Loucy (cell line): Measurements from ENCODE around the gene NNMT.

Experiments used
- H2AFZ ChIP-seq: fragments of 200-600 bp; sonication (generic); 2 replicates; pipeline ENCODE4 v1.6.0; 2016; ENCODE audit warnings: antibody characterized with exemption, mild to moderate bottlenecking, low read length, moderate library complexity
- H3F3A ChIP-seq: fragments of 200-600 bp; 2 replicates; pipeline ENCODE4 v1.6.0; 2016; ENCODE audit warnings: antibody characterized with exemption, low read depth, mild to moderate bottlenecking
- H3K27me3 ChIP-seq: fragments of 200-600 bp; sonication (generic); 2 replicates; pipeline ENCODE4 v1.6.1; 2014; ENCODE audit warnings: low read length, mild to moderate bottlenecking; ENCODE audit not compliant: insufficient read depth, poor library complexity, severe bottlenecking
- H3K36me3 ChIP-seq: fragments of 200-600 bp; sonication (generic); 2 replicates; pipeline ENCODE4 v1.6.1; 2016; ENCODE audit warnings: low read length; ENCODE audit not compliant: insufficient read depth
- H3K4me1 ChIP-seq: fragments of 200-600 bp; sonication (generic); 2 replicates; pipeline ENCODE4 v1.5.1; 2014; ENCODE audit warnings: low read length, mild to moderate bottlenecking; ENCODE audit not compliant: insufficient read depth, poor library complexity, severe bottlenecking
- H3K4me2 ChIP-seq: fragments of 200-600 bp; sonication (generic); 2 replicates; pipeline ENCODE4 v1.6.0; 2014; ENCODE audit warnings: antibody characterized with exemption, low read length, low read depth, mild to moderate bottlenecking; ENCODE audit not compliant: poor library complexity, severe bottlenecking
- H3K4me3 ChIP-seq: fragments of 200-600 bp; sonication (generic); 2 replicates; pipeline ENCODE4 v1.5.1; 2014; ENCODE audit warnings: low read length, mild to moderate bottlenecking, mixed read lengths; ENCODE audit not compliant: poor library complexity, severe bottlenecking
- H3K79me2 ChIP-seq: fragments of 200-600 bp; sonication (generic); 2 replicates; pipeline ENCODE4 v1.6.1; 2014; ENCODE audit warnings: low read length; ENCODE audit not compliant: insufficient read depth
- H3K9ac ChIP-seq: fragments of 200-600 bp; sonication (generic); 2 replicates; pipeline ENCODE4 v1.6.0; 2014; ENCODE audit warnings: mild to moderate bottlenecking, low read depth, low read length, moderate library complexity; ENCODE audit not compliant: poor library complexity, severe bottlenecking
- H3K9me2 ChIP-seq: fragments of 200-600 bp; sonication (generic); replicated peaks from 2 replicates; pipeline ENCODE4 v1.6.1; 2016; ENCODE audit warnings: low read depth, low read length, mixed read lengths
- H3K9me3 ChIP-seq: fragments of 200-600 bp; sonication (generic); 2 replicates; pipeline ENCODE4 v1.6.1; 2014; ENCODE audit warnings: mild to moderate bottlenecking, antibody characterized with exemption, low read length, low read depth; ENCODE audit not compliant: insufficient read depth
- H4K20me1 ChIP-seq: fragments of 200-600 bp; sonication (generic); 2 replicates; pipeline ENCODE4 v1.6.0; 2014; ENCODE audit warnings: antibody characterized with exemption, low read length, mild to moderate bottlenecking; ENCODE audit not compliant: insufficient read depth, poor library complexity, severe bottlenecking
- EZH2phosphoT487 ChIP-seq: fragments of 200-600 bp; IDR thresholded peaks from 2 replicates; pipeline ENCODE4 v1.6.1; 2018; ENCODE audit warnings: antibody characterized with exemption, mild to moderate bottlenecking, moderate library complexity, borderline replicate concordance
- TF ChIP-seq, protein P1 (sequence below): fragments of 200-600 bp; sonication (generic); conservative IDR thresholded peaks from 2 replicates; pipeline ENCODE4 v1.5.1; 2014; ENCODE audit warnings: mild to moderate bottlenecking, antibody characterized with exemption, low read length

NNMT gene

DNA sequence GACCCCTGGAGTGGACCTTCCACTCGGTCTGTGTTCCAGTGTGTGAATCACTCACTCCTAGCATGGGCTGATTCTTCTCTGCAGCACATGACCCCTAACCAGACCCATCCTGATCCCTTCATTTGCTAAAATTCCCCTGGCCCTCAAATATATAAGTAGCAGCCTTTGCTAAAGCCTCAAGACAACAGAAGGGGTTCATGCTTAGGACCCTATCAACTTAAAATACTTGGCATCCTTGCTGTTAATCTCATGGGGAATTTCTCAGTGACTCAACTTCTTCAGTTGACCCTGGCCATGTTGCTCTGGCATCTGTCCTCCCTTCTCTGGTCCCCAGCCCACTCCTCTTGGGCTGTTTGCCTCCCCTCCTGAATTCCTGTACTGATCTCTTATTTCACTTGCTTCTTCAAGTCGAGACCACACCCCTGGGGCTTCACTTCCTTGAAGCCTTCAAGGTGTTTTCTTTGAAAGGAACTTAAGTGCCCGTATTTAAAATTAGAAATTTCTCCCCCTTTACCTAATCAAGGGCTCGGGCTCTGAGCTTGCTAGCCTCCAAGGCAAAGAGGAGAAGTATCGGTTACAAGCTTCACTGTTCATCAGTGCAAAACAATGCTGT is 23.6 kb downstream of the NNMT start:
- Histone ChIP-seq H3K4me3 (no peak overlapping the region), H2AFZ (no peak overlapping the region), H3K79me2 (no peaks in the 10 kb centered on the region), H4K20me1 (no peaks in the 10 kb centered on the region), H3K27me3 (no peaks in the 10 kb centered on the region), H3F3A (no peaks in the 10 kb centered on the region), H3K9me2 (no peaks in the 10 kb centered on the region), H3K9ac (no peak overlapping the region), H3K4me2 (no peak overlapping the region), H3K36me3 (no peaks in the 10 kb centered on the region), H3K9me3 (no peaks in the 10 kb centered on the region), H3K4me1 (peaks cover 12% of the 10 kb centered on the region)
- no peak for TF ChIP-seq EZH2phosphoT487
- TF ChIP-seq, protein P1, sequence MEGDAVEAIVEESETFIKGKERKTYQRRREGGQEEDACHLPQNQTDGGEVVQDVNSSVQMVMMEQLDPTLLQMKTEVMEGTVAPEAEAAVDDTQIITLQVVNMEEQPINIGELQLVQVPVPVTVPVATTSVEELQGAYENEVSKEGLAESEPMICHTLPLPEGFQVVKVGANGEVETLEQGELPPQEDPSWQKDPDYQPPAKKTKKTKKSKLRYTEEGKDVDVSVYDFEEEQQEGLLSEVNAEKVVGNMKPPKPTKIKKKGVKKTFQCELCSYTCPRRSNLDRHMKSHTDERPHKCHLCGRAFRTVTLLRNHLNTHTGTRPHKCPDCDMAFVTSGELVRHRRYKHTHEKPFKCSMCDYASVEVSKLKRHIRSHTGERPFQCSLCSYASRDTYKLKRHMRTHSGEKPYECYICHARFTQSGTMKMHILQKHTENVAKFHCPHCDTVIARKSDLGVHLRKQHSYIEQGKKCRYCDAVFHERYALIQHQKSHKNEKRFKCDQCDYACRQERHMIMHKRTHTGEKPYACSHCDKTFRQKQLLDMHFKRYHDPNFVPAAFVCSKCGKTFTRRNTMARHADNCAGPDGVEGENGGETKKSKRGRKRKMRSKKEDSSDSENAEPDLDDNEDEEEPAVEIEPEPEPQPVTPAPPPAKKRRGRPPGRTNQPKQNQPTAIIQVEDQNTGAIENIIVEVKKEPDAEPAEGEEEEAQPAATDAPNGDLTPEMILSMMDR: no peak

DNA sequence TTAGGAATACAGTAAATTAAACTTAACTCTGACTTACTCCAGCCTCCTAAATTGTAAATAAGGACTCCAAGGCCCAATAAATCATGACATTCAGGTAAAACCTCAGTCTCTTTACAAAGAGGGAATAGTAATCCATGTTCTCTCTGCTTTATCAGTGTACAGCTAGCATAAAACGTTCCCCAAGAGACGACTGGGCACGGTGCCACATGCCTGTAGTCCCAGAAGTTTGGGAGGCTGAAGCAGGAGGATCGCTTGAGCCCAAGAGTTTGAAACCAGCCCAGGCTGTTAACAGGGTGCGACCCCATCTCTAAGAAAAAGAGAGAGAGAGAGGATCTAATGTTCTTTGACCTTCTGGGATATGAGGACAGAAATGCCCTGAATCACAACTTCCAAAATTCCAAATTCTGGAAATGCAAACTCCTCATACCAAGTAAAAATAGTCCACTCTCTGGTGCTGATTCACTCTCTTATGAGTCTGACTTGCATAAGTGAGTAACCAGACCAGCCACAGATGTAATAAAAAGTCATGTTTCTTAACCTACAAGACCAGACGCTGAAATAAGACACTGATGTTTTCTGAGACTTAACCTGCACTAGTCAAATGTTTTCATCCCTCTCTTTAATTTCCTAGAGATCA is 25.5 kb downstream of the NNMT start:
- Histone ChIP-seq H3K79me2 (no peaks in the 10 kb centered on the region), H3K9me3 (no peaks in the 10 kb centered on the region), H3K9me2 (no peaks in the 10 kb centered on the region), H4K20me1 (no peaks in the 10 kb centered on the region), H3K27me3 (no peaks in the 10 kb centered on the region), H3K36me3 (no peaks in the 10 kb centered on the region), H3K4me2 (no peak overlapping the region), H3K4me3 (no peak overlapping the region), H3K4me1 (no peaks in the 10 kb centered on the region), H3K9ac (no peak overlapping the region), H2AFZ (no peak overlapping the region), H3F3A (no peaks in the 10 kb centered on the region)
- TF ChIP-seq EZH2phosphoT487: no peak
- TF ChIP-seq, protein P1: no peak

DNA sequence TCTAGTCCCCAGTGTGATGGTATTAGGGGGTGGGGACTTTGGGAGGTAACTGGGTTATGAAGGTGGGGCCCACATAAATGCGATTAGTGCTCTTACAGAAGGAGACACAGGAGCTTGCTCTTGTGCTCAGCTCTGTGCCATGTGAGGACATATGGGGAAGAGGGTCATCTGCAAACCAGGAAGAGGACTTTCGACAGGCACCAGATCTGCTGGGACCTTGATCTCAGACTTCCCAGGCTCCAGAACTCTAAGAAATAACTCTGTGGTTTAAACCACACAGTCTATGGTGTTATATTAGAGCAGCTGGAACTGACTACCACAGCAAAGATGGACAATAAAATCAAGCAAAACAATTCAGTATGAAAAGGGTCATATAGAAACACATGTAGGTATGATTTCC is 26.7 kb downstream of the NNMT start:
- Histone ChIP-seq H3F3A (no peaks in the 10 kb centered on the region), H3K4me3 (no peak overlapping the region), H3K27me3 (no peaks in the 10 kb centered on the region), H3K4me1 (no peaks in the 10 kb centered on the region), H2AFZ (no peak overlapping the region), H3K9me2 (no peaks in the 10 kb centered on the region), H3K4me2 (no peak overlapping the region), H3K9ac (no peak overlapping the region), H3K9me3 (no peaks in the 10 kb centered on the region), H3K36me3 (no peaks in the 10 kb centered on the region), H3K79me2 (no peaks in the 10 kb centered on the region), H4K20me1 (no peaks in the 10 kb centered on the region)
- no peak for TF ChIP-seq EZH2phosphoT487
- TF ChIP-seq, protein P1: no peak
